AG09319 (cell line): ENCODE results near the gene GJB6.
A peak's percentile ranks its signal among the peaks of the same experiment; 100 is the strongest.

ENCODE experiments used
- DNase-seq: peaks from one replicate; pipeline ENCODE4 v3.0.0-alpha.2; 2010; ENCODE audit warnings: low read depth; ENCODE audit errors: extremely low read depth
- CTCF ChIP-seq: IDR thresholded peaks from 2 replicates; pipeline ENCODE4 v1.5.1; 2011; ENCODE audit warnings: low read depth, mild to moderate bottlenecking, inconsistent platforms, low read length, moderate library complexity

The GJB6 gene

GRCh38 chr13:20174656-20175405 lies 57.3 kb downstream of the GJB6 start:
- peak; percentile 58 for DNase-seq
- TF ChIP-seq CTCF = no peak

- TF ChIP-seq CTCF = no peak
- no peak for DNase-seq
Observed at GRCh38 chr13:20173116-20173746, 58.9 kb downstream of the GJB6 start.
